Esophagus (tissue), 2 donors: ENCODE measurements around the gene NUMBL. TPM values are rescaled to one million over a fixed set of nuclear protein-coding genes. Genes with fewer than 3 reads are reported as not detected.
A peak's percentile ranks its signal among the peaks of the same experiment; 100 is the strongest.

Experiments used
- H3K27ac ChIP-seq, 2 donors: one replicate each; pipeline ENCODE4 v1.5.1; 2013; ENCODE audit warnings: low read depth in 2 of 2, mild to moderate bottlenecking in 2 of 2, inconsistent platforms in 1 of 2, low read length in 1 of 2, moderate library complexity in 1 of 2
- H3K27me3 ChIP-seq, 2 donors: one replicate each; pipeline ENCODE4 v1.6.1; 2013; ENCODE audit warnings: low read length in 2 of 2, control low read depth in 1 of 2, mild to moderate bottlenecking in 1 of 2; ENCODE audit not compliant: insufficient read depth in 2 of 2, control insufficient read depth in 1 of 2
- H3K36me3 ChIP-seq, 2 donors: one replicate each; pipeline ENCODE4 v1.6.1; 2013; ENCODE audit warnings: low read length in 1 of 2; ENCODE audit not compliant: control insufficient read depth in 2 of 2, insufficient read depth in 2 of 2
- H3K4me1 ChIP-seq, 2 donors: one replicate each; pipeline ENCODE4 v1.6.1; 2013; ENCODE audit warnings: low read length in 1 of 2; ENCODE audit not compliant: control insufficient read depth in 2 of 2, insufficient read depth in 2 of 2
- H3K4me3 ChIP-seq, 2 donors: one replicate each; pipeline ENCODE4 v1.5.1; 2013; ENCODE audit warnings: low read length in 2 of 2, mild to moderate bottlenecking in 2 of 2, low read depth in 1 of 2, moderate library complexity in 1 of 2
- H3K9me3 ChIP-seq, 2 donors: one replicate each; pipeline ENCODE4 v1.6.1; 2013; ENCODE audit warnings: mild to moderate bottlenecking in 2 of 2, low read depth in 1 of 2, low read length in 1 of 2, moderate library complexity in 1 of 2; ENCODE audit not compliant: control insufficient read depth in 2 of 2, insufficient read depth in 1 of 2
- WGBS, 2 donors: extraction: QIAGEN DNeasy Blood & Tissue Kit; methylation state at CpG; one replicate each; pipeline ENCODE4 v1.1.7; 2013; 5-methylcytosine and 5-hydroxymethylcytosine counted together
- polyA plus RNA-seq, 2 donors: library from polyadenylated mRNA; stranded (reverse); fragments of 200-250 nt; gene quantifications; one replicate each; pipeline ENCODE4 v1.2.3, GENCODE V29; 2013
- donor health status: healthy with polysubstance abuse.
- donor health status: Bipolar disorder and iron deficiency.

Gene NUMBL
- polyA plus RNA-seq, 2 donors: 9.0 to 14.4 TPM

GRCh38 chr19:40672038-40672437 lies 18.4 kb downstream of the NUMBL start:
- Histone ChIP-seq H3K27ac (no peak overlapping the region), H3K9me3 (no peaks in the 10 kb centered on the region), H3K36me3 (peaks cover 12 to 50% of the 10 kb centered on the region in 2 donors), H3K27me3 (no peaks in the 10 kb centered on the region), H3K4me3 (no peak overlapping the region), H3K4me1 (peaks cover 0 to under 1% of the 10 kb centered on the region in 2 donors)
- 83 to 87% methylated on average over 2 of the region's 2 CpGs for WGBS, 2 donors

GRCh38 chr19:40671404-40671803 lies 19.0 kb downstream of the NUMBL start:
- H3K36me3 ChIP-seq: peaks cover 12 to 52% of the 10 kb centered on the region in 2 donors
- no peak overlapping the region for H3K4me3 ChIP-seq
- WGBS, 2 donors: 73 to 80% methylated on average over 9 of the region's 9 CpGs
- no peaks in the 10 kb centered on the region for H3K9me3 ChIP-seq
- peaks cover 0 to 5% of the 10 kb centered on the region in 2 donors for H3K4me1 ChIP-seq
- H3K27me3 ChIP-seq: no peaks in the 10 kb centered on the region
- peak overlapping the region in 1 of 2 donors; percentile 26 for H3K27ac ChIP-seq

- H3K9me3 ChIP-seq: no peaks in the 10 kb centered on the region
- 87 to 92% methylated on average over 7 of the region's 7 CpGs for WGBS, 2 donors
Observed at GRCh38 chr19:40668991-40669614, 21.3 kb downstream of the NUMBL start.

GRCh38 chr19:40667602-40668001 lies 22.8 kb downstream of the NUMBL start:
- Histone ChIP-seq H3K4me3 (no peak overlapping the region), H3K9me3 (no peaks in the 10 kb centered on the region), H3K4me1 (peaks cover 0 to 5% of the 10 kb centered on the region in 2 donors), H3K36me3 (peaks cover 7 to 34% of the 10 kb centered on the region in 2 donors), H3K27me3 (no peaks in the 10 kb centered on the region), H3K27ac (no peak overlapping the region)
- 94 to 95% methylated on average over 14 of the region's 14 CpGs for WGBS, 2 donors

More at GRCh38 chr19:40668991-40669614, 21.3 kb downstream of the NUMBL start:
- no peak overlapping the region for H3K27ac ChIP-seq
- H3K4me1 ChIP-seq: peaks cover 0 to 5% of the 10 kb centered on the region in 2 donors
- H3K27me3 ChIP-seq: no peaks in the 10 kb centered on the region
- H3K36me3 ChIP-seq: peaks cover 12 to 43% of the 10 kb centered on the region in 2 donors
- H3K4me3 ChIP-seq: no peak overlapping the region

GRCh38 chr19:40666803-40667438 lies 23.5 kb downstream of the NUMBL start:
- no peak overlapping the region for H3K4me3 ChIP-seq
- H3K27ac ChIP-seq: peak overlapping the region; percentile 36 to 79
- H3K9me3 ChIP-seq: no peaks in the 10 kb centered on the region
- no peaks in the 10 kb centered on the region for H3K27me3 ChIP-seq
- H3K4me1 ChIP-seq: peaks cover 0 to 5% of the 10 kb centered on the region in 2 donors
- WGBS, 2 donors: 84 to 87% methylated on average over 14 of the region's 14 CpGs
- peaks cover 7 to 30% of the 10 kb centered on the region in 2 donors for H3K36me3 ChIP-seq

GRCh38 chr19:40663695-40664692 lies 26.5 kb downstream of the NUMBL start:
- Histone ChIP-seq H3K27ac (peak overlapping the region; percentile 72 to 73), H3K9me3 (no peaks in the 10 kb centered on the region), H3K27me3 (no peaks in the 10 kb centered on the region), H3K4me1 (peaks cover 0 to 5% of the 10 kb centered on the region in 2 donors), H3K4me3 (peak overlapping the region in 1 of 2 donors; percentile 66), H3K36me3 (peaks cover 0 to 15% of the 10 kb centered on the region in 2 donors)
- 49 to 57% methylated on average over 21 to 24 of the region's 24 CpGs for WGBS, 2 donors

GRCh38 chr19:40662925-40663694 lies 27.3 kb downstream of the NUMBL start:
- H3K4me3 ChIP-seq: peak overlapping the region; percentile 45 to 66
- no peaks in the 10 kb centered on the region for H3K27me3 ChIP-seq
- H3K36me3 ChIP-seq: peaks cover 0 to 12% of the 10 kb centered on the region in 2 donors
- peaks cover 0 to 5% of the 10 kb centered on the region in 2 donors for H3K4me1 ChIP-seq
- WGBS, 2 donors: 0 to 1% methylated on average over 52 to 60 of the region's 60 CpGs
- no peaks in the 10 kb centered on the region for H3K9me3 ChIP-seq
- H3K27ac ChIP-seq: peak overlapping the region; percentile 72 to 73

- Histone ChIP-seq H3K27ac (no peak overlapping the region), H3K9me3 (no peaks in the 10 kb centered on the region), H3K4me3 (no peak overlapping the region), H3K4me1 (peaks cover 0 to 1% of the 10 kb centered on the region in 2 donors), H3K36me3 (no peaks in the 10 kb centered on the region), H3K27me3 (no peaks in the 10 kb centered on the region)
- 79 to 86% methylated on average over 1 of the region's 1 CpG for WGBS, 2 donors
Observed at GRCh38 chr19:40661616-40662015, 28.8 kb downstream of the NUMBL start.
